DMS53 treated with DMSO at 0.1 percent for 48 hours (cell line): Measurements from ENCODE around the gene CDC42BPA.
"Not testable (repeated sequence)": the region's sequence is repeated elsewhere in the genome, so short reads cannot be mapped to it uniquely, and the experiment has no call there.

Experiments
- DNase-seq: peaks from one replicate; lab custom pipeline; 2025; ENCODE audit not compliant: unreplicated experiment; lab: John Stamatoyannopoulos, UW

The CDC42BPA gene

GRCh38 chr1:226972931-226973330, 345.4 kb downstream of the CDC42BPA start:
- no peak for DNase-seq

- DNase-seq: no peak
These were observed 346.5 kb downstream of the CDC42BPA start for GRCh38 chr1:226971765-226972164.

GRCh38 chr1:226967665-226968064, 350.6 kb downstream of the CDC42BPA start:
- DNase-seq: no peak

- DNase-seq: no peak
These were observed 351.6 kb downstream of the CDC42BPA start for GRCh38 chr1:226966683-226967082.

GRCh38 chr1:226965581-226966440, 352.5 kb downstream of the CDC42BPA start:
- DNase-seq: no peak

GRCh38 chr1:226964611-226965486, 353.4 kb downstream of the CDC42BPA start:
- DNase-seq: no peak

- DNase-seq: no peak
These were observed 354.2 kb downstream of the CDC42BPA start for GRCh38 chr1:226964068-226964425.

- DNase-seq: no peak
These were observed 355.6 kb downstream of the CDC42BPA start for GRCh38 chr1:226962421-226963391.

GRCh38 chr1:226960944-226961765, 357.1 kb downstream of the CDC42BPA start:
- no peak for DNase-seq

GRCh38 chr1:226960256-226960655, 358.0 kb downstream of the CDC42BPA start:
- DNase-seq: no peak

GRCh38 chr1:226958300-226958699, 360.0 kb downstream of the CDC42BPA start:
- DNase-seq: no peak

- no peak for DNase-seq
These were observed 360.6 kb downstream of the CDC42BPA start for GRCh38 chr1:226957714-226958113.

- no peak for DNase-seq
These were observed 361.2 kb downstream of the CDC42BPA start for GRCh38 chr1:226956942-226957713.

GRCh38 chr1:226955857-226956256, 362.4 kb downstream of the CDC42BPA start:
- not testable (repeated sequence) for DNase-seq

GRCh38 chr1:226954777-226955176, 363.5 kb downstream of the CDC42BPA start:
- no peak for DNase-seq

- DNase-seq: no peak
These were observed 364.0 kb downstream of the CDC42BPA start for GRCh38 chr1:226954337-226954736.

GRCh38 chr1:226953175-226953800, 365.0 kb downstream of the CDC42BPA start:
- no peak for DNase-seq

- DNase-seq: no peak
These were observed 366.2 kb downstream of the CDC42BPA start for GRCh38 chr1:226952118-226952441.
